Mesothelial cell of epicardium (in vitro differentiated cells): ENCODE measurements around the gene GUCY1A2. TPM values are rescaled to one million over a fixed set of nuclear protein-coding genes. Genes with fewer than 3 reads are reported as not detected.
"Not testable (repeated sequence)": the region's sequence is repeated elsewhere in the genome, so short reads cannot be mapped to it uniquely, and the experiment has no call there.

Experiments
- DNase-seq, 2 experiments: peaks; one replicate each; pipeline ENCODE4 v3.0.0; 2021; ENCODE audit warnings: low spot score in 2 of 2; ENCODE audit not compliant: unreplicated experiment in 2 of 2
- H3K27ac Mint-ChIP-seq: 2 replicates; pipeline ENCODE4 v1.8.0; 2021; ENCODE audit warnings: mixed read lengths
- H3K27me3 Mint-ChIP-seq: 2 replicates; pipeline ENCODE4 v1.8.0; 2021; ENCODE audit warnings: low read depth, mixed read lengths
- H3K36me3 Mint-ChIP-seq: 2 replicates; pipeline ENCODE4 v1.8.0; 2021; ENCODE audit warnings: mixed read lengths
- H3K4me1 Mint-ChIP-seq: 2 replicates; pipeline ENCODE4 v1.8.0; 2021; ENCODE audit warnings: mixed read lengths
- H3K4me3 Mint-ChIP-seq: 2 replicates; pipeline ENCODE4 v1.8.0; 2021; ENCODE audit warnings: mild to moderate bottlenecking, moderate library complexity, mixed read lengths
- H3K9me3 Mint-ChIP-seq: 2 replicates; pipeline ENCODE4 v1.8.0; 2021; ENCODE audit warnings: mixed read lengths
- total RNA-seq: library from RNA; stranded (reverse); gene quantifications from 3 replicates; pipeline ENCODE4 v1.2.1, GENCODE V29; 2021
- TF ChIP-seq, protein P1 (sequence below): fragments of 200-600 bp; sonication (generic); IDR thresholded peaks from one replicate; pipeline ENCODE4 v1.5.0; 2021; ENCODE audit warnings: antibody characterized with exemption; ENCODE audit not compliant: unreplicated experiment

Gene GUCY1A2
- total RNA-seq, 1 donor from 2014 or later: 13.6 TPM

DNA sequence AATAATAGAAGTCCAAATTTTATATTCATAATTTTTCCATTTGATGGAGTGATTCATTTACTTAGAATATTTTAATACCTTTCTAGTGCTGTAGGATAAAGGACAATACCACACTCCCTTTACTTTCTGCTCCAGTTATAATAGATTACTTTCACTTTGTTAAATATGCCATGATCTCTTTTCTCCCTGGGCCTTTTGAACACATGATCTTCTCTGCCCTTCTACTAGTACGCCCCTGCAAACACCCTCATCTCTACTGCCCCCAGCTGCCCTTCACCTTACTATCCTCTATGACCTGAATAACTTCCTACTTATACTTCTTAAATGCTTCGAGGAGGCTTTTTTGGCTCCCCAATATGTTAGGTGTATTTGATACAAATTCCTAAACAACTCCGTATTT, 177.3 kb downstream of the GUCY1A2 start:
- H3K9me3 Mint-ChIP-seq: no peaks in the 10 kb centered on the region

DNA sequence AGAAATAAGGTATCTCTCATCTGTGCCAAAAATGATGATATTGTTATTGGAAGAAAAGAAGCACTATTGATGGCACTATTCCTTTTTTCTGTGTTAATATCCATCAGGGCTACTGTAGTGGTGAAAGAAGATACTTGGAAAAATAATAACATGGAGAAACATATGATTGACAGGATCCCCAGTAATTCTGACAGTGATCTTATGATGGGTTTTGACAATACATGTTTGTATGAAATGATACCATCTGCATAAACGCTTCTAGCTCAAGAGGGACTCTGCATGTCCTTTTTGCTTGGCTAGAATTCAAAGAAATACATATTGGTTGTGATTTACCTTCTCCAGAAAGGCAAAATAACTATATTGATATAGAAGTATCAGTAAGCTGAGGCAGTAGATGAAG, 178.1 kb downstream of the GUCY1A2 start:
- Mint-ChIP-seq H3K4me1 (no peaks in the 10 kb centered on the region), H3K36me3 (no peaks in the 10 kb centered on the region), H3K4me3 (no peak overlapping the region), H3K27me3 (no peaks in the 10 kb centered on the region), H3K9me3 (no peaks in the 10 kb centered on the region), H3K27ac (no peak overlapping the region)
- no peak for DNase-seq
- TF ChIP-seq, protein P1, sequence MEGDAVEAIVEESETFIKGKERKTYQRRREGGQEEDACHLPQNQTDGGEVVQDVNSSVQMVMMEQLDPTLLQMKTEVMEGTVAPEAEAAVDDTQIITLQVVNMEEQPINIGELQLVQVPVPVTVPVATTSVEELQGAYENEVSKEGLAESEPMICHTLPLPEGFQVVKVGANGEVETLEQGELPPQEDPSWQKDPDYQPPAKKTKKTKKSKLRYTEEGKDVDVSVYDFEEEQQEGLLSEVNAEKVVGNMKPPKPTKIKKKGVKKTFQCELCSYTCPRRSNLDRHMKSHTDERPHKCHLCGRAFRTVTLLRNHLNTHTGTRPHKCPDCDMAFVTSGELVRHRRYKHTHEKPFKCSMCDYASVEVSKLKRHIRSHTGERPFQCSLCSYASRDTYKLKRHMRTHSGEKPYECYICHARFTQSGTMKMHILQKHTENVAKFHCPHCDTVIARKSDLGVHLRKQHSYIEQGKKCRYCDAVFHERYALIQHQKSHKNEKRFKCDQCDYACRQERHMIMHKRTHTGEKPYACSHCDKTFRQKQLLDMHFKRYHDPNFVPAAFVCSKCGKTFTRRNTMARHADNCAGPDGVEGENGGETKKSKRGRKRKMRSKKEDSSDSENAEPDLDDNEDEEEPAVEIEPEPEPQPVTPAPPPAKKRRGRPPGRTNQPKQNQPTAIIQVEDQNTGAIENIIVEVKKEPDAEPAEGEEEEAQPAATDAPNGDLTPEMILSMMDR: no peak

More for the DNA sequence above, 177.3 kb downstream of the GUCY1A2 start:
- Mint-ChIP-seq H3K27ac (no peak overlapping the region), H3K27me3 (no peaks in the 10 kb centered on the region), H3K4me1 (no peaks in the 10 kb centered on the region), H3K4me3 (no peak overlapping the region), H3K36me3 (no peaks in the 10 kb centered on the region)
- no peak for DNase-seq
- TF ChIP-seq, protein P1: no peak

DNA sequence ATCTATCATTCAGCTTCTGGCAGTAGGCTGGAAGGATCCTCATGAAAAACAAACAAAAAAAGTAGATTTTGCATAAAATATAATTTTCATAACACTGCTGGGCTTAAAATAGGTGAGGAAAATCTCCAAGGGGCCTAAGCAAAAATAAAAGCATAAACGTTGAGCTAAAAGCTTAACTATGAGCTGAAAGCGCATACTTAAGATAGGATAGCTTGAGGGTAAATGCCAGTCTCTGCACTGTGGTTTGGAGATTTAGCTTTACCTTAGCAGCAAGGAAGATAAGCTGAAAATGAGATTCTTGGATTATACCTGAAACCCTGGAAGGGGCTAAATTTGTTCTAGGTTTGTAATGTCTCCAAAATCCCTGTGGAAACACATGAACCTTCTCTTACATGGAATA, 183.7 kb downstream of the GUCY1A2 start:
- H3K4me3 Mint-ChIP-seq: no peak overlapping the region
- peaks cover under 1% of the 10 kb centered on the region for H3K36me3 Mint-ChIP-seq
- H3K4me1 Mint-ChIP-seq: peaks cover 13% of the 10 kb centered on the region
- no peaks in the 10 kb centered on the region for H3K27me3 Mint-ChIP-seq
- no peak for DNase-seq
- no peak overlapping the region for H3K27ac Mint-ChIP-seq
- TF ChIP-seq, protein P1: no peak
- peaks cover under 1% of the 10 kb centered on the region for H3K9me3 Mint-ChIP-seq

DNA sequence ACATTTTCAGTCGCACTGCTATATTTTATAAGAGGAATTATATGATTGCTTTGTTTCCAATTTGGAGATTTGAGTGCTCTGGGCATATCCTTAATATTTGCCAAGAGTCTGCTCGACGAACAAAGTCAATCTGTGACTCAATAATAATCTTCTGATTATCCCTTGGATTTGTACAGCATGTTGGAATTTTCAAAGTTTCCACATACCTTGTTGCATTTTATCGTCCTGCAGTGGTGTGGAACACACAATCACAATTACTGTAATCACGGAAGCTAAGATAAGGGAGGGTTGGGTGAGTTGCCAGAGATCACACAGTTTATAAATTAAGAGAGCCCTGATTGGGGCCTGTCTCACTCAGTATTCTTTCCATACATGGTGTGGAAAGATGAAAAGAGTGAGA, 189.3 kb downstream of the GUCY1A2 start:
- DNase-seq: no peak
- H3K9me3 Mint-ChIP-seq: peaks cover 18% of the 10 kb centered on the region
- TF ChIP-seq, protein P1: no peak

DNA sequence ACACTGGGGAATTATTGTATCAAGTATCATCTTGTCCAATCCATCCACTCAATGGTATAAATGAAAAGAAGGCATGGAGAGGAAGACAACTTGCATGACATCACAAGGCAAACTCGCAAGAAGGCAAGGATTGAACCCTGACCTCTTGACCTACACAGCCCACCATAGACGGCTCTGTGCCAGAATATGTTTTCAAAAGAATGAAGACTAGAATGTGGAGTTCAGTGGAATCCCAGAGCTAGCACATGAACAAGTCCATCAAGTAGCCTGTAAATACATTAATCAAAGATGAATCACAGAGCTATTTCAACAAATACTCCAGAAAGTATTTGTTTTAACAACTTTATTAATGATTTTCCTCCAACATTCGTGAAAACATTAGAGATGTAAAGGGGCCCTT, 189.7 kb downstream of the GUCY1A2 start:
- H3K36me3 Mint-ChIP-seq: peaks cover 9% of the 10 kb centered on the region
- TF ChIP-seq, protein P1: no peak
- peaks cover 14% of the 10 kb centered on the region for H3K4me1 Mint-ChIP-seq
- H3K27ac Mint-ChIP-seq: no peak overlapping the region
- no peak for DNase-seq
- no peak overlapping the region for H3K4me3 Mint-ChIP-seq
- H3K27me3 Mint-ChIP-seq: no peaks in the 10 kb centered on the region
- H3K9me3 Mint-ChIP-seq: peaks cover 18% of the 10 kb centered on the region

More for the DNA sequence above, 189.3 kb downstream of the GUCY1A2 start:
- Mint-ChIP-seq H3K4me3 (no peak overlapping the region), H3K36me3 (peaks cover 9% of the 10 kb centered on the region), H3K27me3 (no peaks in the 10 kb centered on the region), H3K4me1 (peaks cover 14% of the 10 kb centered on the region), H3K27ac (no peak overlapping the region)

DNA sequence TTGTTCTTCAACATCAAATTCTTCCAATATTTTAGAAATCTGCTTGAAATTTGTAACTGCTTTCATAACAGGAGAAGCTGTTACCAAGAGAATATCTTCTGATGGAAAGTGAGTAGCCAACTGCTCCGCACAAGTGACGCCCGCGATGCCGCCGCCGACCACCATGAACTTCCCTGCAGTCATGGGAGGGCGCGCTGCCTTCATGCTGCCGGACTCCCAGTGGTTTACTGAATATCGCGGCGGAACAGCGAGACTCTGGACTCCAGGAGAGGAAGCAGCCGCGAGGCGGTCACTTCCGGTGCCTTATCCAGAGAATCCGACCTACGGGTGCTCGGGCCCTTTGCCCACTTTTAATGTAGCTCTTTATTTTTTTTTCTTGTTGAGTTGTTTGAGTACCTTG, 190.6 kb downstream of the GUCY1A2 start:
- TF ChIP-seq, protein P1: no peak
- no peak for DNase-seq
- peaks cover 18% of the 10 kb centered on the region for H3K9me3 Mint-ChIP-seq
- peaks cover 14% of the 10 kb centered on the region for H3K4me1 Mint-ChIP-seq
- no peak overlapping the region for H3K27ac Mint-ChIP-seq
- H3K4me3 Mint-ChIP-seq: no peak overlapping the region
- H3K36me3 Mint-ChIP-seq: peaks cover 9% of the 10 kb centered on the region
- H3K27me3 Mint-ChIP-seq: no peaks in the 10 kb centered on the region

DNA sequence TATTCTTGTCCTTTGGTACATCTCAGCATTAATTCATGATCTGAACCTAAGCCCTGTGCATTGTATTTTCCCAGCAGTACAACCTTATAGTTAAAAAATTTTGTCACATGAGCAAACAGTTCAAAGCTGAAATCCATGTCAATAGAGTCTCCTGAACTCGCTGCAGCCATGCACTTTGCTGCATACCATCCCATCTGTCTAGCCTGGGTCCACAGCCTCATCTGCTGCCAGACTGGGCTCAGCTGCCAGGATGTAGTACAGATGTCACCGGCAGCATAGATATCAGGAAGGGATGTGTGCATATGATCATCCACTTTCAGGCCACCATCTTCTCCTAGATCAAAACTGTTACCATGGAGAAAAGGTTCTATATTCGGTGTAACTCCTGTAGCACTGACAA, 191.7 kb downstream of the GUCY1A2 start:
- H3K36me3 Mint-ChIP-seq, H3K4me3 Mint-ChIP-seq, H3K27ac Mint-ChIP-seq, DNase-seq, H3K27me3 Mint-ChIP-seq: not testable (repeated sequence)
- H3K4me1 Mint-ChIP-seq: peaks cover 12% of the 10 kb centered on the region
- H3K9me3 Mint-ChIP-seq: peaks cover 18% of the 10 kb centered on the region
